Measurements from ENCODE around the gene VDAC2.

VDAC2 gene

DNA sequence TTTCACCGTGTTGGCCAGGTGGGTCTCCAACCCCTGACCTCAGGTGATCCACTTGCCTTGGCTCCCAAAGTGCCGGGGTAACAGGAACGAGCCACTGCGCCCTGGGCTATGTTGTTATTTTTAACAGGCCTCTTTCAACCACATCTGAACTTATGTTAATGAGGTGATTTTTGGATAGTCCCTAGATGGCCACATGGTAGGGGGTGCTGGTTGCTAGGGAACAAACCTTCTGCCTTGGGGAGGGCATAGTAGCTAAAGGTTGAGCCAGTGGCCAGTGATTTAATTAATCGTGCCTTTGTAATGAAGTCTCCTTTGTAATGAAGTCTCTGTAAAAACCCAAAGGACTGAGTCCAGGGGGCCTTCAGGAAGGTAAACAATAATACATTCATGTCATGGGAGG, 16.1 kb downstream of the VDAC2 start:
- TF ChIP-seq ELF4 (IDR thresholded peaks at IDR 0.05): no peak
- no peak for TF ChIP-seq HDGF (IDR thresholded peaks at IDR 0.05; ENCODE audit: borderline replicate concordance)
- no peak for TF ChIP-seq SUZ12 (IDR thresholded peaks at IDR 0.05)
- no peak for TF ChIP-seq ARNT (IDR thresholded peaks at IDR 0.05)
- TF ChIP-seq FOXK2 (IDR thresholded peaks at IDR 0.05): no peak
- TF ChIP-seq L3MBTL2 (conservative IDR thresholded peaks at IDR 0.05): no peak
- no peak for TF ChIP-seq NFRKB (IDR thresholded peaks at IDR 0.05)
- no peak for TF ChIP-seq ZNF384 (IDR thresholded peaks at IDR 0.05)
- TF ChIP-seq FOXM1 (IDR thresholded peaks at IDR 0.05; ENCODE audit: borderline replicate concordance): no peak
- no peak for TF ChIP-seq BHLHE40 (IDR thresholded peaks at IDR 0.05; ENCODE audit: borderline replicate concordance)
- TF ChIP-seq SP1 (IDR thresholded peaks at IDR 0.05): no peak
- TF ChIP-seq FOXA1 (IDR thresholded peaks at IDR 0.05): no peak
- no peak for TF ChIP-seq CTBP1 (IDR thresholded peaks at IDR 0.05; ENCODE audit: borderline replicate concordance)
- TF ChIP-seq TARDBP (IDR thresholded peaks at IDR 0.05): no peak
- TF ChIP-seq, protein P1, sequence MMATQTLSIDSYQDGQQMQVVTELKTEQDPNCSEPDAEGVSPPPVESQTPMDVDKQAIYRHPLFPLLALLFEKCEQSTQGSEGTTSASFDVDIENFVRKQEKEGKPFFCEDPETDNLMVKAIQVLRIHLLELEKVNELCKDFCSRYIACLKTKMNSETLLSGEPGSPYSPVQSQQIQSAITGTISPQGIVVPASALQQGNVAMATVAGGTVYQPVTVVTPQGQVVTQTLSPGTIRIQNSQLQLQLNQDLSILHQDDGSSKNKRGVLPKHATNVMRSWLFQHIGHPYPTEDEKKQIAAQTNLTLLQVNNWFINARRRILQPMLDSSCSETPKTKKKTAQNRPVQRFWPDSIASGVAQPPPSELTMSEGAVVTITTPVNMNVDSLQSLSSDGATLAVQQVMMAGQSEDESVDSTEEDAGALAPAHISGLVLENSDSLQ (IDR thresholded peaks at IDR 0.05): no peak
- TF ChIP-seq LEF1 (IDR thresholded peaks at IDR 0.05; ENCODE audit: borderline replicate concordance): no peak
- no peak for DNase-seq (ENCODE audit: extremely low spot score)
- POLR2A ChIA-PET: interaction anchor here (1.1 to 1.7 kb wide), 3 partner anchors 9 to 17 kb away, joined by 3 to 12 read pairs (median 4); partner anchors contain the start of gene VDAC2
- CTCF ChIA-PET: interaction anchor here (0.6 to 2.0 kb wide), 4 partner anchors 9 to 163 kb away, joined by 3 to 5 read pairs (median 3); partner anchors contain the start of gene COMTD1

DNA sequence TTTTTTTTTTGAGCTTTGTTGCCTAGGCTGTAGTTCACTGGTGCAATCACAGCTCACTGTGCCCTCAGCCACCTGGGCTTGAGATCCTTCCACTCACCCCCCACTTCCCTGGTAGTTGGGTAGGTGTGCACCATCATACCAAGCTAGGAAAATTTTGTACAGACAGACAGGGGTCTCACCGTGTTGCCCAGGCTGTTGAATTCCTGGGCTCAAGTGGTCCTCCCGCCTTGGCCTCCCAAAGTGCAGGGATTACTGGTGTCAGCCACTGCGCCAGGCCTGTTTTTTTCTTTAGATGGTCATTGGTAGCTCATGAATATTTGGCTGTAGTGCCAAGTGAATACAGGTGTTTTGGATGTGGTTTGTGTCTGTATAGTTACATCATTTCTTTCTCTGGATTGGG, 17.7 kb downstream of the VDAC2 start:
- TF ChIP-seq FOXK2 (IDR thresholded peaks at IDR 0.05): no peak
- no peak for TF ChIP-seq TARDBP (IDR thresholded peaks at IDR 0.05)
- no peak for TF ChIP-seq HDGF (IDR thresholded peaks at IDR 0.05; ENCODE audit: borderline replicate concordance)
- no peak for TF ChIP-seq ELF4 (IDR thresholded peaks at IDR 0.05)
- TF ChIP-seq BHLHE40 (IDR thresholded peaks at IDR 0.05; ENCODE audit: borderline replicate concordance): no peak
- no peak for TF ChIP-seq FOXA1 (IDR thresholded peaks at IDR 0.05)
- no peak for TF ChIP-seq LEF1 (IDR thresholded peaks at IDR 0.05; ENCODE audit: borderline replicate concordance)
- TF ChIP-seq ARNT (IDR thresholded peaks at IDR 0.05): no peak
- no peak for TF ChIP-seq NFRKB (IDR thresholded peaks at IDR 0.05)
- TF ChIP-seq ZNF384 (IDR thresholded peaks at IDR 0.05): no peak
- TF ChIP-seq, protein P1 (IDR thresholded peaks at IDR 0.05): no peak
- no peak for TF ChIP-seq CTBP1 (IDR thresholded peaks at IDR 0.05; ENCODE audit: borderline replicate concordance)
- no peak for TF ChIP-seq SUZ12 (IDR thresholded peaks at IDR 0.05)
- no peak for TF ChIP-seq L3MBTL2 (conservative IDR thresholded peaks at IDR 0.05)
- TF ChIP-seq FOXM1 (IDR thresholded peaks at IDR 0.05; ENCODE audit: borderline replicate concordance): no peak
- TF ChIP-seq SP1 (IDR thresholded peaks at IDR 0.05): no peak
- DNase-seq (ENCODE audit: extremely low spot score): no peak
- ChIA-PET CTCF (no interaction called here), POLR2A (interaction anchor here (0.7 to 1.9 kb wide), 3 partner anchors 17 to 40 kb away, joined by 3 to 5 read pairs (median 4); no protein-coding TSS in a partner anchor)

DNA sequence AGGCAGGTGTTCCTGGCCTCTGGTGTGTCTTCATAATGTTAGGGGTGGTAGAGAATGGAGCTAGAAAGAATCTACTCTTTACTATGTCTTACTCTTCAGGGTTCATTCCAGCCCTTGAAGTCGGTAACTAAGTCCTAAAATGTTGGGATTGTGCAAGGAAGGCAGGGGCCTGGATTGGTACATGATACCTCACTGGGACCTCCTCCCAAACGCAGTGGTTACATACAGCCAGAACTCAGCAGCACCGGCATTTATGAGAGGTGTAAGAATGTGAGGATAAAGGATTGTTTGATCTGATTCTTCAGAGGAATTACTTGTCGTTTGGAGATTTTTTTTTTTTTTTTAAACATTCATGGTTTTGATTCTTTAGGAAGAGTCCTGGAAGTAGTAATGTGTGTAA, 18.2 kb downstream of the VDAC2 start:
- POLR2A ChIA-PET: interaction anchor here (1.9 kb wide), 1 partner anchor 17 kb away, joined by 5 read pairs; no protein-coding TSS in a partner anchor
- TF ChIP-seq L3MBTL2 (conservative IDR thresholded peaks at IDR 0.05): no peak
- no peak for TF ChIP-seq TARDBP (IDR thresholded peaks at IDR 0.05)
- TF ChIP-seq, protein P1 (IDR thresholded peaks at IDR 0.05): no peak
- no peak for TF ChIP-seq CTBP1 (IDR thresholded peaks at IDR 0.05; ENCODE audit: borderline replicate concordance)
- TF ChIP-seq SP1 (IDR thresholded peaks at IDR 0.05): no peak
- TF ChIP-seq LEF1 (IDR thresholded peaks at IDR 0.05; ENCODE audit: borderline replicate concordance): no peak
- TF ChIP-seq FOXK2 (IDR thresholded peaks at IDR 0.05): no peak
- TF ChIP-seq BHLHE40 (IDR thresholded peaks at IDR 0.05; ENCODE audit: borderline replicate concordance): no peak
- no peak for TF ChIP-seq HDGF (IDR thresholded peaks at IDR 0.05; ENCODE audit: borderline replicate concordance)
- TF ChIP-seq ZNF384 (IDR thresholded peaks at IDR 0.05): no peak
- no peak for TF ChIP-seq ELF4 (IDR thresholded peaks at IDR 0.05)
- TF ChIP-seq NFRKB (IDR thresholded peaks at IDR 0.05): no peak
- no peak for TF ChIP-seq SUZ12 (IDR thresholded peaks at IDR 0.05)
- TF ChIP-seq FOXA1 (IDR thresholded peaks at IDR 0.05): no peak
- DNase-seq (ENCODE audit: extremely low spot score): no peak
- CTCF ChIA-PET: interaction anchor here (0.7 to 0.8 kb wide), 2 partner anchors 39 to 373 kb away, joined by 4 read pairs; no protein-coding TSS in a partner anchor

DNA sequence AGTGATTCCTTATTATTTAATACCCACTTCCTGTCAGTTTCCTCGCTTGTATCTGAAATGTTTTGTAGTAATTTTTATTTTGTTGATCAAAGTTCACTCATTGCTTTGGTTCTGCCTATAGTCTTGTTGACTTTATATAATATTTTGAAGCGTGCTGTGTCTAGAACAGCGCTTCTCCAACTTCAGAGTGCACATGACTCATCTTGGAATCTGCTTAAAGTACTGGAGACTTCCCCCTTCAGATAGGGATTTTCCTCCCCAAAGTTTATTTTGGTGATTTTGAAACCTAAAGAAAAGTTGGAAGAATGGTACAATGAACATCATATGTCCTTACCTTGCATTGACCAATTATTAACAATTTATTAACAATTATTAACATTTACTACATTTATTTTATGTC, 19.4 kb downstream of the VDAC2 start:
- DNase-seq (ENCODE audit: extremely low spot score): no peak
- CTCF ChIA-PET: interaction anchor here (0.6 to 1.6 kb wide), 6 partner anchors 19 to 1764 kb away, joined by 3 to 12 read pairs (median 4); no protein-coding TSS in a partner anchor
- TF ChIP-seq ELF4 (IDR thresholded peaks at IDR 0.05) (no peak), HDGF (IDR thresholded peaks at IDR 0.05; ENCODE audit: borderline replicate concordance) (no peak), NFRKB (IDR thresholded peaks at IDR 0.05) (no peak), FOXA1 (IDR thresholded peaks at IDR 0.05) (no peak), BHLHE40 (IDR thresholded peaks at IDR 0.05; ENCODE audit: borderline replicate concordance) (no peak), FOXK2 (IDR thresholded peaks at IDR 0.05) (no peak), SUZ12 (IDR thresholded peaks at IDR 0.05) (no peak), TARDBP (IDR thresholded peaks at IDR 0.05) (no peak), L3MBTL2 (conservative IDR thresholded peaks at IDR 0.05) (no peak), FOXM1 (IDR thresholded peaks at IDR 0.05; ENCODE audit: borderline replicate concordance) (no peak), ARNT (IDR thresholded peaks at IDR 0.05) (no peak), ZNF384 (IDR thresholded peaks at IDR 0.05) (no peak), SP1 (IDR thresholded peaks at IDR 0.05) (no peak), CTBP1 (IDR thresholded peaks at IDR 0.05; ENCODE audit: borderline replicate concordance) (no peak)
- TF ChIP-seq, protein P1 (IDR thresholded peaks at IDR 0.05): no peak
- POLR2A ChIA-PET: no interaction called here

DNA sequence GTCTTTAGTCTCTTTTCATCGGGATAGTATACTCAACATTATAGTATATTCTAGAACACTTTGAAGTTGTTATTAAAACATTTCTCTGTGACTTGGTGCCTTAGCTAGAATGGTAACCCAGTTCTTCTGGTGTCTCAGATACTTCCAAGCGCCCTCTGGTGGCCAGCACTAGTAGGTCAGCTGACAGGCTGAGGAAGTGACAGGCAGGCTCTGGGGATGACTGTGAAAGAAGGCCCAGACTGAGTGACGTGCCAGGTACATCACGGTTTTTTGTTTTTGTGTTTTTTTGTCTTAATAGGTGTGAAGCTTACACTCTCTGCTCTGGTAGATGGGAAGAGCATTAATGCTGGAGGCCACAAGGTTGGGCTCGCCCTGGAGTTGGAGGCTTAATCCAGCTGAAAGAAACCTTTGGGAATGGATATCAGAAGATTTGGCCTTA, 20.0 kb downstream of the VDAC2 start:
- POLR2A ChIA-PET: interaction anchor here (1.0 to 5.8 kb wide), 2 partner anchors 20 to 23 kb away, joined by 3 to 48 read pairs; partner anchors contain the start of gene VDAC2
- DNase-seq (ENCODE audit: extremely low spot score): peak; percentile 79
- TF ChIP-seq ZNF384 (IDR thresholded peaks at IDR 0.05) (no peak), SP1 (IDR thresholded peaks at IDR 0.05) (no peak), BHLHE40 (IDR thresholded peaks at IDR 0.05; ENCODE audit: borderline replicate concordance) (no peak), FOXA1 (IDR thresholded peaks at IDR 0.05) (no peak), ELF4 (IDR thresholded peaks at IDR 0.05) (no peak), NFRKB (IDR thresholded peaks at IDR 0.05) (no peak)
- TF ChIP-seq, protein P1 (IDR thresholded peaks at IDR 0.05): peak; percentile 95
- CTCF ChIA-PET: interaction anchor here (0.5 to 1.6 kb wide), 6 partner anchors 19 to 635 kb away, joined by 3 to 12 read pairs (median 4); no protein-coding TSS in a partner anchor
